Amygdala (tissue), 56 donors: ENCODE measurements around the gene HS1BP3.

Experiments used
- DNase-seq, 56 donors: peaks; one replicate each; lab custom pipeline; 2025; lab: John Stamatoyannopoulos, UW

The HS1BP3 gene

GRCh38 chr2:20675701-20676352 lies 24.9 kb upstream of the HS1BP3 start:
- no peak for DNase-seq

- no peak for DNase-seq
Observed at GRCh38 chr2:20674974-20675679, 24.2 kb upstream of the HS1BP3 start.

- no peak for DNase-seq
Observed at GRCh38 chr2:20674309-20674965, 23.5 kb upstream of the HS1BP3 start.

GRCh38 chr2:20673686-20674308 lies 22.9 kb upstream of the HS1BP3 start:
- DNase-seq: no peak

GRCh38 chr2:20672201-20672951 lies 21.5 kb upstream of the HS1BP3 start:
- no peak for DNase-seq

- no peak for DNase-seq
Observed at GRCh38 chr2:20671736-20672080, 20.8 kb upstream of the HS1BP3 start.

- DNase-seq: no peak
Observed at GRCh38 chr2:20671036-20671735, 20.3 kb upstream of the HS1BP3 start.

- no peak for DNase-seq
Observed at GRCh38 chr2:20670315-20671035, 19.6 kb upstream of the HS1BP3 start.

GRCh38 chr2:20669562-20670314 lies 18.8 kb upstream of the HS1BP3 start:
- no peak for DNase-seq

GRCh38 chr2:20668871-20669475 lies 18.1 kb upstream of the HS1BP3 start:
- DNase-seq: no peak

- no peak for DNase-seq
Observed at GRCh38 chr2:20668451-20668850, 17.6 kb upstream of the HS1BP3 start.

GRCh38 chr2:20667531-20668401 lies 16.9 kb upstream of the HS1BP3 start:
- no peak for DNase-seq

- DNase-seq: no peak
Observed at GRCh38 chr2:20667151-20667530, 16.2 kb upstream of the HS1BP3 start.

GRCh38 chr2:20666304-20667150 lies 15.6 kb upstream of the HS1BP3 start, which contains the start of gene GDF7:
TSS of gene GDF7 (plus strand) at chr2:20667144. CDS start at chr2:20667240, 96 bp downstream.
- DNase-seq: no peak

GRCh38 chr2:20666005-20666303 lies 15.1 kb upstream of the HS1BP3 start:
- DNase-seq: no peak

GRCh38 chr2:20665243-20666004 lies 14.5 kb upstream of the HS1BP3 start:
- DNase-seq: no peak
